Measurements from ENCODE around the gene USH2A. TPM values are rescaled to one million over a fixed set of nuclear protein-coding genes. Genes with fewer than 3 reads are reported as not detected.

Gene USH2A
- total and polyA plus RNA-seq, 2 experiments from 2014 or later, result under 0.01 to 0.01 TPM

DNA sequence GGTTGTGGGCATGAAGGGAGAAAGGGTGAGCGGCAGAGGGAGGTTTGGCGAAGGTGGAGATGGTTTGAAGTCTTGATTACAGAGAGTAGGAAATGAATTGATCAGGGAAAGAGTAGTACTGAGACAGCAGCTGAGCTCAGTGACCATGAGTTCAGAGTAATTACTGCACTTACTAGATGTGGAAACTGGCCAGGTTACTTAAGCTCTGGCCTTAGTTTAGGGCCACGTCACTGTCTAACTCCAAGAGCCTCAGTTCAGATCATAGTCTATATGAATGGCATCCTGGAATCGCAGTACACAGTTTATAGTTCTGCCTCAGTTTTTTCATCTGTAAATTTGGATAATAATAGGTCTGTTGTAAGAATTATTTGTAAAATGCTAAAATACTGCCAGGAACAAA is 778.1 kb downstream of the USH2A start:
- in situ Hi-C loops (cut with MboI), result no loop called here
- no peak overlapping the region for H3K4me2 ChIP-seq (ENCODE audit: unreplicated experiment)
- 79 to 84% methylated on average over 4 of the region's 4 CpGs for WGBS, 2 experiments (ENCODE audit: low coverage in 1 of 2, low lambda C conversion rate in 2 of 2, missing lambda C conversion rate in 2 of 2)

DNA sequence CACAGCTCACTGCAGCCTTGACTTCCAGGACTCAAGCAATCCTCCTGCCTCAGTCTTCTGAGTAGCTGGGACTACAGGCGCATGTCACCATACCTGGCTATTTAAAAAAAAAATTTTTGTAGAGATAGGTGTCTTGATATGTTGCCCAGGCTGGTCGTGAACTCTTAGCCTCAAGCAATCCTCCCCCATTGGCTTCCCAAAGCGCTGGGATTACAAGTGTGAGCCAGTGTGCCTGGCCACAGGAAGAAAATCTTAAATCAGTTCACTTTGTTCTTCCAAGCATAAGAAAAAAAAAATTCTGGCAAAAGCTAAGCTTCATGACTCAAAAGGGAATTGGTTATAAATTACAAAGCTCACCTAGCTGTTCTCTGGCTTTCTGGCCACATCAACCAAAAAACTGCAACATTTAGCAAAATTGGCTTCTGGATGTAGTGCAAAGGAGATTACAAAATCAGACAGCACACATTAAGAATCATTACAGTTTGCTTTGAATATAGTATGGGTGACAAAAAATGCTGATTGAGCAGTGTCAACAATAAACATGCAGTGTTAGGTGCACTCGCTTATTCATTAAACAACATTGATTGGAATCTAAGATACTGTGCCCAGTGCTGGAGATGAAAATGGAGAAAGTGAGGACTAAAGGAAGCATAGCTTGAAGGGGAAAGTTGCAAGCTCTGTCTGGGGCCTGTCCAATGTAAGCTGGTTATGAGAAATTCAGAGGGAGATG is 779.5 kb downstream of the USH2A start:
- Histone ChIP-seq H3K9ac (no peak overlapping the region), H3K36me3 (ENCODE audit: low read depth) (no peaks in the 10 kb centered on the region), H3K27ac (no peak overlapping the region), H3K27me3 (replicated peaks; ENCODE audit: insufficient read depth) (peaks cover 16% of the 10 kb centered on the region), H3K4me1 (ENCODE audit: insufficient read depth) (no peaks in the 10 kb centered on the region), H4K20me1 (ENCODE audit: insufficient read depth) (no peaks in the 10 kb centered on the region), H3K9me3 (ENCODE audit: low read depth) (no peaks in the 10 kb centered on the region), H3K4me2 (ENCODE audit: unreplicated experiment) (no peak overlapping the region), H3K9me2 (ENCODE audit: insufficient read depth) (no peaks in the 10 kb centered on the region), H3F3A (ENCODE audit: insufficient read depth) (no peaks in the 10 kb centered on the region), H3K79me2 (ENCODE audit: insufficient read depth) (no peaks in the 10 kb centered on the region), H2AFZ (no peak overlapping the region), H3K4me3 (no peak overlapping the region)
- no peak for DNase-seq
- in situ Hi-C loops (cut with MboI), result no loop called here
- WGBS, 2 experiments (ENCODE audit: low coverage in 1 of 2, low lambda C conversion rate in 2 of 2, missing lambda C conversion rate in 2 of 2), result 53 to 55% methylated on average over 4 of the region's 4 CpGs
- TF ChIP-seq EZH2 (IDR thresholded peaks at IDR 0.05; ENCODE audit: insufficient read depth, poor library complexity, severe bottlenecking) (no peak), EZH2phosphoT487 (IDR thresholded peaks at IDR 0.05; ENCODE audit: insufficient read depth, low read depth) (no peak)

More for the DNA sequence above, 778.1 kb downstream of the USH2A start:
- Histone ChIP-seq H3F3A (ENCODE audit: insufficient read depth) (no peaks in the 10 kb centered on the region), H3K9ac (no peak overlapping the region), H3K9me2 (ENCODE audit: insufficient read depth) (no peaks in the 10 kb centered on the region), H3K9me3 (ENCODE audit: low read depth) (no peaks in the 10 kb centered on the region), H3K79me2 (ENCODE audit: insufficient read depth) (no peaks in the 10 kb centered on the region), H2AFZ (no peak overlapping the region), H4K20me1 (ENCODE audit: insufficient read depth) (no peaks in the 10 kb centered on the region), H3K4me1 (ENCODE audit: insufficient read depth) (no peaks in the 10 kb centered on the region), H3K27me3 (replicated peaks; ENCODE audit: insufficient read depth) (peaks cover 28% of the 10 kb centered on the region), H3K4me3 (no peak overlapping the region), H3K27ac (no peak overlapping the region), H3K36me3 (ENCODE audit: low read depth) (no peaks in the 10 kb centered on the region)
- DNase-seq, result peak; percentile 21
- no peak for TF ChIP-seq EZH2 (IDR thresholded peaks at IDR 0.05; ENCODE audit: insufficient read depth, poor library complexity, severe bottlenecking)
- TF ChIP-seq EZH2phosphoT487 (IDR thresholded peaks at IDR 0.05; ENCODE audit: insufficient read depth, low read depth), result no peak

GRCh38 chr1:215640429-215641148 is 782.7 kb downstream of the USH2A start:
- Histone ChIP-seq H3K79me2 (ENCODE audit: insufficient read depth) (no peaks in the 10 kb centered on the region), H2AFZ (no peak overlapping the region), H3F3A (ENCODE audit: insufficient read depth) (peaks cover 22% of the 10 kb centered on the region; the same call in 1 of the 2 replicates), H3K4me3 (no peak overlapping the region), H3K4me1 (ENCODE audit: insufficient read depth) (peaks cover 19% of the 10 kb centered on the region), H3K4me2 (ENCODE audit: unreplicated experiment) (no peak overlapping the region), H3K9me2 (ENCODE audit: insufficient read depth) (no peaks in the 10 kb centered on the region), H4K20me1 (ENCODE audit: insufficient read depth) (no peaks in the 10 kb centered on the region), H3K36me3 (ENCODE audit: low read depth) (no peaks in the 10 kb centered on the region), H3K9me3 (ENCODE audit: low read depth) (no peaks in the 10 kb centered on the region), H3K27me3 (replicated peaks; ENCODE audit: insufficient read depth) (peaks cover 5% of the 10 kb centered on the region; the same call in 1 of the 2 replicates), H3K27ac (no peak overlapping the region), H3K9ac (no peak overlapping the region)
- in situ Hi-C loops (cut with MboI), result no loop called here
- 82 to 86% methylated on average over 18 of the region's 18 CpGs for WGBS, 2 experiments (ENCODE audit: low coverage in 1 of 2, low lambda C conversion rate in 2 of 2, missing lambda C conversion rate in 2 of 2)
- DNase-seq, result no peak
- TF ChIP-seq EZH2phosphoT487 (IDR thresholded peaks at IDR 0.05; ENCODE audit: insufficient read depth, low read depth) (no peak), EZH2 (IDR thresholded peaks at IDR 0.05; ENCODE audit: insufficient read depth, poor library complexity, severe bottlenecking) (no peak)

DNA sequence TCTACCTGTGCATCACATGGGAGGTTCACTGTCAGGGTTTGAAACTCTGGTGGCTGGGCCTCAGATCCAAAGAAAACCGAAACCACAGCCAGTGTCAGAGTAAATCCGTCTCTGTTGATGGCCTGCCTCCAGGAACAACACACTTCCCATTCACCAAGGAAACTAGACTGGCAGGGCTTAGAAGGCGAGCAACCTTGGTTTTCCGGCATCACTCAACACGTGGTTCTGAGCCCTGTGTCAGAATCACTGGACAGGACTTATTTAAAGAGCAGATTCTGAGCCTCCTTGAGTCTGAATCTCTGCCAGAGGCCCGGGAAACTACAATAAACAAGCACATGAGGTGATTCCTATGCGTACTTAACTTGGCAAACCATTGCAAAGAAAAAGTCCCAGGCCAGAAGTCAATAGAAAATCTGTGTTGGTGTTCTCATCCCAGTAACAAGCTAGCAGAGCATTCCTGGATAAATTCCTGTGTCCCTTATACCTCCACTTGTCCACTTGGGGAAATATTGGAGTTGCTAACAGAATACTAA is 786.1 kb downstream of the USH2A start:
- DNase-seq, result peak; percentile 80
- Histone ChIP-seq H3K4me2 (ENCODE audit: unreplicated experiment) (peak overlapping the region; percentile 88), H3K4me1 (ENCODE audit: insufficient read depth) (peaks cover 19% of the 10 kb centered on the region), H3K9me3 (ENCODE audit: low read depth) (no peaks in the 10 kb centered on the region), H3K79me2 (ENCODE audit: insufficient read depth) (no peaks in the 10 kb centered on the region), H3K9ac (peak overlapping the region; percentile 72), H2AFZ (peak overlapping the region; percentile 97), H3K27ac (peak overlapping the region; percentile 84), H3F3A (ENCODE audit: insufficient read depth) (peaks cover 22% of the 10 kb centered on the region; the same call in 1 of the 2 replicates), H4K20me1 (ENCODE audit: insufficient read depth) (no peaks in the 10 kb centered on the region), H3K4me3 (peak overlapping the region; percentile 63), H3K27me3 (replicated peaks; ENCODE audit: insufficient read depth) (no peaks in the 10 kb centered on the region), H3K9me2 (ENCODE audit: insufficient read depth) (no peaks in the 10 kb centered on the region), H3K36me3 (ENCODE audit: low read depth) (no peaks in the 10 kb centered on the region)
- no peak for TF ChIP-seq EZH2 (IDR thresholded peaks at IDR 0.05; ENCODE audit: insufficient read depth, poor library complexity, severe bottlenecking)
- TF ChIP-seq EZH2phosphoT487 (IDR thresholded peaks at IDR 0.05; ENCODE audit: insufficient read depth, low read depth), result no peak
- in situ Hi-C loops (cut with MboI), result no loop called here
- WGBS, 2 experiments (ENCODE audit: low coverage in 1 of 2, low lambda C conversion rate in 2 of 2, missing lambda C conversion rate in 2 of 2), result 7 to 10% methylated on average over 7 of the region's 7 CpGs

Data from GM23248 (cell line).